Activated T-helper 9 cell treated with anti-CD3 and anti-CD28 coated beads, Interleukin-2, amount 50 U/mL, for 16 hours (primary cell): Measurements from ENCODE around the gene KRTAP10-7.
"Not testable (repeated sequence)": the region's sequence is repeated elsewhere in the genome, so short reads cannot be mapped to it uniquely, and the experiment has no call there.

Experiments used
- DNase-seq: peaks from one replicate; pipeline ENCODE4 v3.0.0-alpha.2; 2020; ENCODE audit warnings: low read depth

The KRTAP10-7 gene

GRCh38 chr21:44636209-44637017, 36.0 kb downstream of the KRTAP10-7 start:
- no peak for DNase-seq

- DNase-seq, result no peak
Measured at GRCh38 chr21:44637018-44637850, 36.8 kb downstream of the KRTAP10-7 start, which contains the start of gene KRTAP10-10. Gene KRTAP10-10, plus strand, starts transcription at chr21:44637356. Its CDS starts 62 bp downstream, at chr21:44637418.

GRCh38 chr21:44637851-44638348, 37.5 kb downstream of the KRTAP10-7 start:
- not testable (repeated sequence) for DNase-seq

GRCh38 chr21:44638506-44639330, 38.3 kb downstream of the KRTAP10-7 start:
- not testable (repeated sequence) for DNase-seq

GRCh38 chr21:44639331-44639655, 38.9 kb downstream of the KRTAP10-7 start:
- DNase-seq, result no peak

GRCh38 chr21:44640761-44641160, 40.4 kb downstream of the KRTAP10-7 start:
- DNase-seq, result no peak

GRCh38 chr21:44643741-44644310, 43.4 kb downstream of the KRTAP10-7 start:
- no peak for DNase-seq

GRCh38 chr21:44644878-44645277, 44.5 kb downstream of the KRTAP10-7 start:
- DNase-seq, result no peak

- not testable (repeated sequence) for DNase-seq
Measured at GRCh38 chr21:44646366-44647221, 46.2 kb downstream of the KRTAP10-7 start, which contains the start of gene KRTAP10-11. Gene KRTAP10-11, plus strand, starts transcription at chr21:44646414. Its CDS starts 45 bp downstream, at chr21:44646459.

GRCh38 chr21:44647222-44647552, 46.8 kb downstream of the KRTAP10-7 start:
- DNase-seq, result no peak

GRCh38 chr21:44648557-44649311, 48.3 kb downstream of the KRTAP10-7 start:
- DNase-seq, result no peak

- no peak for DNase-seq
Measured at GRCh38 chr21:44649521-44650100, 49.2 kb downstream of the KRTAP10-7 start.

GRCh38 chr21:44650265-44650972, 50.0 kb downstream of the KRTAP10-7 start:
- no peak for DNase-seq

- DNase-seq, result no peak
Measured at GRCh38 chr21:44650973-44651675, 50.7 kb downstream of the KRTAP10-7 start.
